Measurements from ENCODE around the gene DTD1.

DNA sequence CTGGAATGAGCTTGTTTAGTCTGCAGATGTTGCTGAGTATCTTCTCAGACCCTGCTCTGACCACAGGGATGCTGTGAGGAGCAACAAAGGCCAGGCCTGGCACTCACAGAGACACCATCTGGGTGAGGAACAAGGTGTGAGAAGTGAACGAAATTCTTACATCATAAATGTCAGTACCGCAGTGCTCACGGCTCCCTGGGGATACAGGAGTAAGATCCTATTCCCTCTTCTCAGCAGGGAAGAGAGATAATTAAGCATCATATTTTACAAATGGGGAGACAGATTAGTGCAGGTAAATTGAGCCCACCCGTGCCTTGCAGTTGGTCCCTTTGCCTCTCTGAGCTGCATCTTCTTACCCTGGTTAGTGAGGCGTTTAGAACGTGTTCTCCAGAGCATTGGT, 106.2 kb downstream of the DTD1 start:
- TF ChIP-seq, protein P1, sequence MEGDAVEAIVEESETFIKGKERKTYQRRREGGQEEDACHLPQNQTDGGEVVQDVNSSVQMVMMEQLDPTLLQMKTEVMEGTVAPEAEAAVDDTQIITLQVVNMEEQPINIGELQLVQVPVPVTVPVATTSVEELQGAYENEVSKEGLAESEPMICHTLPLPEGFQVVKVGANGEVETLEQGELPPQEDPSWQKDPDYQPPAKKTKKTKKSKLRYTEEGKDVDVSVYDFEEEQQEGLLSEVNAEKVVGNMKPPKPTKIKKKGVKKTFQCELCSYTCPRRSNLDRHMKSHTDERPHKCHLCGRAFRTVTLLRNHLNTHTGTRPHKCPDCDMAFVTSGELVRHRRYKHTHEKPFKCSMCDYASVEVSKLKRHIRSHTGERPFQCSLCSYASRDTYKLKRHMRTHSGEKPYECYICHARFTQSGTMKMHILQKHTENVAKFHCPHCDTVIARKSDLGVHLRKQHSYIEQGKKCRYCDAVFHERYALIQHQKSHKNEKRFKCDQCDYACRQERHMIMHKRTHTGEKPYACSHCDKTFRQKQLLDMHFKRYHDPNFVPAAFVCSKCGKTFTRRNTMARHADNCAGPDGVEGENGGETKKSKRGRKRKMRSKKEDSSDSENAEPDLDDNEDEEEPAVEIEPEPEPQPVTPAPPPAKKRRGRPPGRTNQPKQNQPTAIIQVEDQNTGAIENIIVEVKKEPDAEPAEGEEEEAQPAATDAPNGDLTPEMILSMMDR (conservative IDR thresholded peaks at IDR 0.05; ENCODE audit: low read depth, low read length) = no peak
- TF ChIP-seq EZH2 (IDR thresholded peaks at IDR 0.05; ENCODE audit: borderline replicate concordance, low read depth, low read length, poor library complexity, severe bottlenecking) = no peak

Data from A673 (cell line).